Upper lobe of right lung (tissue), 1 donor: Measurements from ENCODE around the gene TMEM72. TPM values are rescaled to one million over a fixed set of nuclear protein-coding genes. Genes with fewer than 3 reads are reported as not detected.

Source experiments
- ATAC-seq: fragments of 200-7000 bp; cut with Tn5 transposase; one replicate; pipeline ENCODE4 v1.9.1; 2020; ENCODE audit warnings: mild to moderate bottlenecking, moderate library complexity
- DNase-seq: peaks from one replicate; pipeline ENCODE4 v3.0.0-alpha.2; 2020
- H3K27ac ChIP-seq: fragments of 200-600 bp; one replicate; pipeline ENCODE4 v1.8.0; 2022
- H3K27me3 ChIP-seq: fragments of 200-600 bp; one replicate; pipeline ENCODE4 v1.8.0; 2022; ENCODE audit warnings: mild to moderate bottlenecking
- H3K36me3 ChIP-seq: fragments of 200-600 bp; one replicate; pipeline ENCODE4 v1.8.0; 2022
- H3K4me1 ChIP-seq: fragments of 200-600 bp; one replicate; pipeline ENCODE4 v1.8.0; 2022
- H3K4me3 ChIP-seq: fragments of 200-600 bp; one replicate; pipeline ENCODE4 v1.8.0; 2022; ENCODE audit warnings: mild to moderate bottlenecking
- H3K9me3 ChIP-seq: fragments of 200-600 bp; one replicate; pipeline ENCODE4 v1.8.0; 2022
- CTCF ChIP-seq: fragments of 200-600 bp; IDR thresholded peaks from one replicate; pipeline ENCODE4 v1.8.0; 2022; ENCODE audit warnings: antibody characterized with exemption
- intact Hi-C: fragments of 100-400 bp; cut with DNase I; formaldehyde crosslinking; loops from one replicate; pipeline ENCODE4 v1.11.0; 2022
- total RNA-seq: library from RNA; stranded (reverse); fragmentation: NEBNext Ultra II Directional; extraction: Animal tissue kit (Norgen Biotek cat#: 25700); gene quantifications from one replicate; pipeline ENCODE4 v1.2.1, GENCODE V29; 2021
- donor health status: DM: no; HTN: yes; CAD: no; lungs with severe emphysema.

The TMEM72 gene
- total RNA-seq, 1 donor from 2014 or later = not detected

- no peaks in the 10 kb centered on the region for H3K27me3 ChIP-seq
- H3K4me1 ChIP-seq = no peaks in the 10 kb centered on the region
- no peaks in the 10 kb centered on the region for H3K9me3 ChIP-seq
- no peaks in the 10 kb centered on the region for H3K36me3 ChIP-seq
- no peak overlapping the region for H3K4me3 ChIP-seq
- no peak for ATAC-seq
- DNase-seq = no peak
- intact Hi-C loops = no loop called here
- no peak overlapping the region for H3K27ac ChIP-seq
- TF ChIP-seq CTCF = no peak
These were observed 9.1 kb downstream of the TMEM72 start for GRCh38 chr10:44920252-44920651.

GRCh38 chr10:44921061-44921460 lies 9.9 kb downstream of the TMEM72 start:
- DNase-seq (no peak), ATAC-seq (peak; percentile 8)
- no peaks in the 10 kb centered on the region for H3K4me1 ChIP-seq
- H3K27me3 ChIP-seq = no peaks in the 10 kb centered on the region
- no peaks in the 10 kb centered on the region for H3K36me3 ChIP-seq
- no peak overlapping the region for H3K4me3 ChIP-seq
- intact Hi-C loops = no loop called here
- H3K27ac ChIP-seq = no peak overlapping the region
- no peaks in the 10 kb centered on the region for H3K9me3 ChIP-seq
- TF ChIP-seq CTCF = no peak

GRCh38 chr10:44921506-44921905 lies 10.4 kb downstream of the TMEM72 start:
- intact Hi-C loops = no loop called here
- ATAC-seq (no peak), DNase-seq (no peak)
- no peak overlapping the region for H3K4me3 ChIP-seq
- H3K9me3 ChIP-seq = no peaks in the 10 kb centered on the region
- no peaks in the 10 kb centered on the region for H3K36me3 ChIP-seq
- no peak overlapping the region for H3K27ac ChIP-seq
- no peak for TF ChIP-seq CTCF
- no peaks in the 10 kb centered on the region for H3K4me1 ChIP-seq
- H3K27me3 ChIP-seq = no peaks in the 10 kb centered on the region

- Histone ChIP-seq H3K36me3 (no peaks in the 10 kb centered on the region), H3K4me3 (no peak overlapping the region), H3K9me3 (no peaks in the 10 kb centered on the region), H3K27ac (no peak overlapping the region), H3K27me3 (no peaks in the 10 kb centered on the region), H3K4me1 (no peaks in the 10 kb centered on the region)
- intact Hi-C loops = no loop called here
- DNase-seq (no peak), ATAC-seq (no peak)
- no peak for TF ChIP-seq CTCF
These were observed 10.9 kb downstream of the TMEM72 start for GRCh38 chr10:44922021-44922420.

GRCh38 chr10:44922796-44923545 lies 11.8 kb downstream of the TMEM72 start:
- no peaks in the 10 kb centered on the region for H3K36me3 ChIP-seq
- H3K27me3 ChIP-seq = no peaks in the 10 kb centered on the region
- H3K4me1 ChIP-seq = no peaks in the 10 kb centered on the region
- intact Hi-C loops = no loop called here
- TF ChIP-seq CTCF = no peak
- ATAC-seq (no peak), DNase-seq (no peak)
- no peak overlapping the region for H3K4me3 ChIP-seq
- no peak overlapping the region for H3K27ac ChIP-seq
- no peaks in the 10 kb centered on the region for H3K9me3 ChIP-seq

- no peaks in the 10 kb centered on the region for H3K36me3 ChIP-seq
- intact Hi-C loops = no loop called here
- no peaks in the 10 kb centered on the region for H3K27me3 ChIP-seq
- ATAC-seq (no peak), DNase-seq (no peak)
- no peak for TF ChIP-seq CTCF
- no peak overlapping the region for H3K4me3 ChIP-seq
- no peaks in the 10 kb centered on the region for H3K9me3 ChIP-seq
- H3K27ac ChIP-seq = no peak overlapping the region
- H3K4me1 ChIP-seq = no peaks in the 10 kb centered on the region
These were observed 12.5 kb downstream of the TMEM72 start for GRCh38 chr10:44923611-44924010.
